Measurements from ENCODE around the gene TAF15.
A peak's percentile ranks its signal among the peaks of the same experiment; 100 is the strongest.

TAF15 gene

GRCh38 chr17:35801583-35802224 lies 7.6 kb upstream of the TAF15 start:
- peak; percentile 47 for DNase-seq (ENCODE audit: low read depth)
- no peak for TF ChIP-seq CTCF (conservative IDR thresholded peaks at IDR 0.05; ENCODE audit: control insufficient read depth, insufficient read depth, low read depth, low read length)
- no peak overlapping the region for H3K4me3 ChIP-seq (ENCODE audit: control insufficient read depth, low read depth, low read length)

GRCh38 chr17:35804658-35805192 lies 4.6 kb upstream of the TAF15 start:
- peak; percentile 100 for TF ChIP-seq CTCF (conservative IDR thresholded peaks at IDR 0.05; ENCODE audit: control insufficient read depth, insufficient read depth, low read depth, low read length)
- H3K4me3 ChIP-seq (ENCODE audit: control insufficient read depth, low read depth, low read length), result no peak overlapping the region
- DNase-seq (ENCODE audit: low read depth), result peak; percentile 94

- peak; percentile 53 for DNase-seq (ENCODE audit: low read depth)
- H3K4me3 ChIP-seq (ENCODE audit: control insufficient read depth, low read depth, low read length), result no peak overlapping the region
- no peak for TF ChIP-seq CTCF (conservative IDR thresholded peaks at IDR 0.05; ENCODE audit: control insufficient read depth, insufficient read depth, low read depth, low read length)
These were observed 1.7 kb upstream of the TAF15 start for GRCh38 chr17:35807371-35808144.

GRCh38 chr17:35808240-35808961 lies 883 bp upstream of the TAF15 start:
- no peak for DNase-seq (ENCODE audit: low read depth)
- peak overlapping the region; percentile 45 for H3K4me3 ChIP-seq (ENCODE audit: control insufficient read depth, low read depth, low read length)
- TF ChIP-seq CTCF (conservative IDR thresholded peaks at IDR 0.05; ENCODE audit: control insufficient read depth, insufficient read depth, low read depth, low read length), result no peak

GRCh38 chr17:35809855-35810461 lies 674 bp downstream of the TAF15 start:
- no peak for TF ChIP-seq CTCF (conservative IDR thresholded peaks at IDR 0.05; ENCODE audit: control insufficient read depth, insufficient read depth, low read depth, low read length)
- peak; percentile 36 for DNase-seq (ENCODE audit: low read depth)
- peak overlapping the region; percentile 94 for H3K4me3 ChIP-seq (ENCODE audit: control insufficient read depth, low read depth, low read length)

- no peak for DNase-seq (ENCODE audit: low read depth)
- H3K4me3 ChIP-seq (ENCODE audit: control insufficient read depth, low read depth, low read length), result no peak overlapping the region
- no peak for TF ChIP-seq CTCF (conservative IDR thresholded peaks at IDR 0.05; ENCODE audit: control insufficient read depth, insufficient read depth, low read depth, low read length)
These were observed 2.5 kb downstream of the TAF15 start for GRCh38 chr17:35811759-35812158.

Data from fibroblast of mammary gland (primary cell).